HG03442 (cell line): Measurements from ENCODE around the gene TAF7.
"Not testable (repeated sequence)": the region's sequence is repeated elsewhere in the genome, so short reads cannot be mapped to it uniquely, and the experiment has no call there.

Experiments used
- ATAC-seq: cut with Tn5 transposase; IDR thresholded peaks from one replicate; pipeline ENCODE4 v1.9.1; 2021; ENCODE audit warnings: mild to moderate bottlenecking, moderate library complexity; ENCODE audit not compliant: unreplicated experiment

Gene TAF7

DNA sequence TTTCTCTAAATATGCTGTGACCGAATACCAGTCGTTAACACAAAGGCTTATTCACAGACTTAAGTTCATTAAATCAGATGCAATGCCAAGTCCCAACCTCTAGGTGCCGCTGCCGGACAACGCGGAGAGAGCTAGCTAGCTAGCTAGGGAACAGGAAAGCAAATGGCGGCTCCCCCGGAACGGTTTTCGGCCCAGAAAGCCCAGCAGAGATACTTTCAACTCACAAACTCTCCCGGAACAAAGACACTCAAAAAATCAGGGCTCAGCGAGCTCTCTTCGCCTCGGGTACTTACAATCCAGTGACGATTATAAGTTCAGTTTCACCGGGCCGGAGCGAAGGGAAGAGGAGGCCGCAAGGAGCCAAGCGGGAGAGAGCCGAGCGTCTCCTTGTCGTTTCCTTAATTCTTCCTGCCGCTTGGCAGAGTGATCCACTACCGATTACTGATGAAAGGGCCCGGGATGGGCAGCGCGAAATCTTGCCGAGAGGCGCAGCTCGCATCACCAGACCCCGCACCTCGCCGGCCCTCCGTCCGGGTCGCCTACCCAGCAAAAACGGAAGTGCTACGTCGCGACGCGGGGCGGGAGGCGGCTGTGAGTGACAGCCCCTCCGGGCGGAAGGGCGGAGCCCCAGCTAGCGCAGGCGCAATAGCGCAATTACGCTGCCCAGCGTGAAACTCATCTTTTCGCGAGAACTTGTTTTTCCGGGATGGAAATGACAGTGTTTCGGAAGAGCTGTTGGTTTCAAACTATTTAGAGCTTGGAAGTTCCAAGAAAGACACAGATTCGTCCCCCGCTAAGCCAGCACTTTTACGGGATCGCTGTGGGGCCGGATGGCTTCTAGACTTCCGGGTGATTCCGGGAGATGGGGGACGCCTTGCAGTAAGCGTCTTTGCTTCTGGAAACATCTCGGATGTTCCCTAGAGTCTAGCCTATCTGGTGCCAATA, at the start of gene TAF7:
Gene TAF7 (minus strand): TSS at position 560 of the 945 bp plus-strand sequence. CDS start 740 bp downstream, outside the sequence.
- peak; percentile 92 for ATAC-seq

DNA sequence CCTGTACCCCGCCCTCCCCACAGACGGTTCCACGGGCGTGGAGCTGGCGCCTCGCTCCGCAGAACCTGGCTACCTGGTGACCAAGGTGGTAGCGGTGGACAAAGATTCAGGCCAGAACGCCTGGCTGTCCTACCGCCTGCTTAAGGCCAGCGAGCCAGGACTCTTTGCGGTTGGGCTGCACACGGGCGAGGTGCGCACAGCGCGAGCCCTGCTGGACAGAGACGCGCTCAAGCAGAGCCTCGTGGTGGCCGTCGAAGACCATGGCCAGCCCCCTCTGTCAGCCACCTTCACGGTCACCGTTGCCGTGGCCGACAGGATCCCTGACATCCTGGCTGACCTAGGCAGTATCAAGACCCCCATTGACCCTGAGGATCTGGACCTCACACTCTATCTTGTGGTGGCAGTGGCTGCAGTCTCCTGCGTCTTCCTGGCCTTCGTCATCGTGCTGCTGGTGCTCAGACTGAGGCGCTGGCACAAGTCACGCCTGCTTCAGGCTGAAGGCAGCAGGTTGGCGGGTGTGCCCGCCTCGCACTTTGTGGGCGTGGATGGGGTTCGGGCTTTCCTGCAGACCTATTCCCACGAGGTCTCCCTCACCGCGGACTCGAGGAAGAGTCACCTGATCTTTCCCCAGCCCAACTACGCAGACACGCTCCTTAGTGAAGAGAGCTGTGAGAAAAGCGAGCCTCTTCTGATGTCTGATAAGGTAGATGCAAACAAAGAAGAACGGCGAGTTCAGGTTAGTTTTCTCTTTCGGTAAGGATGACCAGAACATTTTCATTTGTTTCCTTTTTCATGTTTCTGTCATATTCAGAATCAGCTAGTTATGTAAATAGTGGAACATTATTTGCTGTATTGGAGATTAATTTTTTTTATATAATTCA, 45.7 kb upstream of the TAF7 start:
- no peak for ATAC-seq

DNA sequence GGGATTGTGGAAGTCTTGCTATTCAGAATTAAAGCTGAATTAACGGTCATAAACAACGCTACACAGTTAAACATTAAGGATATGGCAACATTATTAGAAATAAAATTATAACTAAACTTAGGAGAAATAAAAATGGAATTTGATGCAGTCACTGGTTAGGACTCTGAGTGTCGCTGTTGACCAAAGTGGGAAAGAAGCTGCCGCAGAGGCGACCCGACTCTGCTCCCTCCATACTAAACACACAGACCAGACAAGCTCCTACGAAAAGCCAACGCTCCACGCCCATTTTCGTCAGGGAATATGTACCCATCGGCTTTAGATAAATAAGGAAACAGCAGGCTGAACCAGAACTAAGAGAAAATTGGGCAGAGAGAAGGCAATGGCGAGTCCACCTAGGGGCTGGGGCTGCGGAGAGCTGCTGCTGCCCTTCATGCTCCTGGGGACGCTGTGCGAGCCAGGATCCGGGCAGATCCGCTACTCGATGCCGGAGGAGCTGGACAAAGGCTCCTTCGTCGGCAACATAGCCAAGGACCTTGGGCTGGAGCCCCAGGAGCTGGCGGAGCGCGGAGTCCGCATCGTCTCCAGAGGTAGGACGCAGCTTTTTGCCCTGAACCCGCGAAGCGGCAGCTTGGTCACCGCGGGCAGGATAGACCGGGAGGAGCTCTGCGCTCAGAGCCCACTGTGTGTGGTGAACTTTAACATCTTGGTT, 43.5 kb upstream of the TAF7 start, which contains the start of gene PCDHGA5:
Gene PCDHGA5 (plus strand): TSS at position 211 of the 709 bp plus-strand sequence. CDS start 169 bp downstream, at position 380.
- no peak for ATAC-seq

GRCh38 chr5:141362719-141363118, 42.1 kb upstream of the TAF7 start:
- ATAC-seq, result no peak

- ATAC-seq, result no peak
These were observed 40.1 kb upstream of the TAF7 start for GRCh38 chr5:141360685-141361084.

- ATAC-seq, result peak; percentile 93
These were observed 39.3 kb upstream of the TAF7 start, which contains the start of gene PCDHGB2 for GRCh38 chr5:141359790-141360426. Gene PCDHGB2, plus strand, starts transcription at chr5:141359994. Its CDS starts 142 bp downstream, at chr5:141360136.

GRCh38 chr5:141356950-141357349, 36.4 kb upstream of the TAF7 start:
- ATAC-seq, result no peak

GRCh38 chr5:141356133-141356532, 35.5 kb upstream of the TAF7 start:
- no peak for ATAC-seq

GRCh38 chr5:141355641-141356040, 35.1 kb upstream of the TAF7 start:
- ATAC-seq, result no peak

- no peak for ATAC-seq
These were observed 34.4 kb upstream of the TAF7 start, which contains the start of gene PCDHGA4 for GRCh38 chr5:141354900-141355469. Gene PCDHGA4, plus strand, starts transcription at chr5:141355021. Its CDS starts 87 bp downstream, at chr5:141355108.

DNA sequence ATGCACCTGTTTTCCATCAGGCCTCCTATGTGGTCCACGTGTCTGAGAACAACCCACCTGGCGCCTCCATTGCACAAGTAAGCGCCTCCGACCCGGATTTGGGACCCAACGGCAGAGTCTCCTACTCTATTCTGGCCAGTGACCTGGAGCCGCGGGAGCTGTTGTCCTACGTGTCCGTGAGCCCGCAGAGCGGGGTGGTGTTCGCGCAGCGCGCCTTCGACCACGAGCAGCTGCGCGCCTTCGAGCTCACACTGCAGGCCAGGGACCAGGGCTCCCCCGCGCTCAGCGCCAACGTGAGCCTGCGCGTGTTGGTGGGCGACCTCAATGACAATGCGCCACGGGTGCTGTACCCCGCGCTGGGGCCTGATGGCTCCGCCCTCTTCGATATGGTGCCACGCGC, 31.0 kb upstream of the TAF7 start:
- ATAC-seq, result no peak

- peak; percentile 63 for ATAC-seq
These were observed 29.5 kb upstream of the TAF7 start, which contains the start of gene PCDHGB1 for GRCh38 chr5:141349917-141350619. Gene PCDHGB1, plus strand, starts transcription at chr5:141350099. Its CDS starts 162 bp downstream, at chr5:141350261.

- ATAC-seq, result not testable (repeated sequence)
These were observed 25.4 kb upstream of the TAF7 start for GRCh38 chr5:141346017-141346416.

GRCh38 chr5:141345327-141345726, 24.7 kb upstream of the TAF7 start:
- ATAC-seq, result no peak

DNA sequence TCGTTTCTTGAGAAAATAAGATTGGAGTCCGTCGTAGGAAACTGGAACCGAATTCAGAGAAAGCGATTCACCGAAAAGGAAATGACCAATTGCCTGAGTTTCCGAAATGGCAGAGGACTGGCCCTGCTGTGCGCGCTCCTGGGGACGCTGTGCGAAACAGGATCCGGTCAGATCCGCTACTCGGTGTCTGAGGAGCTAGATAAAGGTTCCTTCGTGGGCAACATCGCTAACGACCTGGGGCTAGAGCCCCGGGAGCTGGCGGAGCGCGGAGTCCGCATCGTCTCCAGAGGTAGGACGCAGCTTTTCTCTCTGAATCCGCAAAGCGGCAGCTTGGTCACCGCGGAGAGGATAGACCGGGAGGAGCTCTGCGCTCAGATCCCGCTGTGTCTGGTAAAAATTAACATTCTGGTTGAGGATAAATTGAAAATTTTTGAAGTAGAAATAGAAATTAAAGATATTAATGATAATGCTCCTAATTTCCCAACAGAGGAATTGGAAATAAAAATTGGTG, 23.4 kb upstream of the TAF7 start:
- no peak for ATAC-seq

DNA sequence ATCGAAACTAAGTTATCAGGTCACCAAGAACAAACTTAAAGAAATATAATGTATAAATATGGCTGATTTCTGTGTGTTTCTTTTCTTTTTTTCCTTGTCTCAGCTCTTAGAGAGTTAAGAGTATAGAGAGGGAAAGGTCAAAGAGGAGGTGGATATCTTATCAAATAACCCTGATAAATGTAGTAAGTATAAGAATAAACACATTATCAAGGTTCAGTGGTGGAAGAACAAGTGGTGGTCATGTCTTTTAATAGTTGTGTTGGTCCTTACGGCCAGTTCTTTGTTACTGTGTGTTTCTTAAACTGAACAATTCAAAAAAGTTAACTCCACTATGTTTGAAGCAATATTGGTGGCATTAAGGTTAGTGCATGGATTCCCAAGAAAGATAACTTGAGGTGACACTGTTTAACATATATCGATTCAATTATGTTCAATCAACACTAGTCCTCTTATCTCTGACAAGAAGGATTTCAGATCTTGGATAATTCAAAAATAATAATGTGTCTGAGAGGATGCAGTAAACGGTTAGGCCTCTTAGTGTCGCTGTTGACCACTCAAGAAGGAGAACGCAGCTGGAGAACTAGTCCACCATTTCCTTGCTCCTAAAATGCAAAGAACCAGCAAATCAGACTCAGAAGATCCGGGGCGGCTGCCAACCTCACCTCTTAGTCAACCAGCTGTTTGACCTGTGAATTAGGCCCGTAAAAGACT, 22.8 kb upstream of the TAF7 start, which contains the start of gene PCDHGA3:
Gene PCDHGA3 (plus strand): TSS at position 588 of the 711 bp plus-strand sequence. CDS start 205 bp downstream, outside the sequence.
- no peak for ATAC-seq

DNA sequence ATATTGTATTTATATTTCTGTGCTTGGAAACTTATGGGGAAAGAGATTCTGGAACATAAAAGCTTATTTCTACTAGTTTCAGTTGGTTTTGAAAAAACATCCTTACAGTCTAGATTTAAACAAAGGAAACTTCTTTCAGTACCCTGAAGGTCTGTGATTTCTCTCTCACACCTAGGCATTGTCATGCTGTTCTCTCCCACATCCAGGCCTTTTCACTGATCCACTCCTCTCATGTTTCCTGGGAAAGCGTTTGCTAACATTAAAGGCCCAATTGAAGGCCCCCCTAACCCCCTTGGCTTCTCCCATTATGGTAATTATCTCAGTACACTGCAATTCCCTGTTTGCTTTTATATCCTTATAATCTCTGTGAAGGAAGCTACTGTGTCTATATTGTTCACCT, 22.2 kb upstream of the TAF7 start:
- ATAC-seq, result no peak

- not testable (repeated sequence) for ATAC-seq
These were observed 20.3 kb upstream of the TAF7 start for GRCh38 chr5:141340781-141341354.
